Choroid plexus epithelial cell (primary cell): Measurements from ENCODE around the gene SYTL5.

Experiments
- DNase-seq: peaks from one replicate; pipeline ENCODE4 v3.0.0-alpha.2; 2010; ENCODE audit warnings: low read depth
- H3K4me3 ChIP-seq: 2 replicates; pipeline ENCODE4 v1.5.1; 2011; ENCODE audit warnings: low read depth, mild to moderate bottlenecking, control low read depth, low read length, moderate library complexity
- CTCF ChIP-seq: conservative IDR thresholded peaks from 2 replicates; pipeline ENCODE4 v1.5.1; 2011; ENCODE audit warnings: low read depth, mild to moderate bottlenecking, control low read depth, inconsistent platforms, low read length, moderate library complexity

The SYTL5 gene

GRCh38 chrX:38066934-38067333, 60.6 kb downstream of the SYTL5 start:
- H3K4me3 ChIP-seq: no peak overlapping the region
- no peak for DNase-seq
- no peak for TF ChIP-seq CTCF

GRCh38 chrX:38069273-38069672, 62.9 kb downstream of the SYTL5 start:
- DNase-seq: no peak
- no peak for TF ChIP-seq CTCF
- no peak overlapping the region for H3K4me3 ChIP-seq

GRCh38 chrX:38069991-38070390, 63.6 kb downstream of the SYTL5 start:
- TF ChIP-seq CTCF: no peak
- H3K4me3 ChIP-seq: no peak overlapping the region
- DNase-seq: no peak

GRCh38 chrX:38079463-38079862, 73.1 kb downstream of the SYTL5 start:
- H3K4me3 ChIP-seq: no peak overlapping the region
- TF ChIP-seq CTCF: no peak
- DNase-seq: no peak

GRCh38 chrX:38080808-38081207, 74.5 kb downstream of the SYTL5 start:
- TF ChIP-seq CTCF: no peak
- DNase-seq: no peak
- no peak overlapping the region for H3K4me3 ChIP-seq

- DNase-seq: no peak
- H3K4me3 ChIP-seq: no peak overlapping the region
- TF ChIP-seq CTCF: no peak
Measured at GRCh38 chrX:38081909-38082308, 75.6 kb downstream of the SYTL5 start.

GRCh38 chrX:38082309-38082708, 76.0 kb downstream of the SYTL5 start:
- DNase-seq: no peak
- no peak overlapping the region for H3K4me3 ChIP-seq
- no peak for TF ChIP-seq CTCF
